HG02884 (cell line): ENCODE measurements around the gene PRSS50.

Experiments used
- ATAC-seq: cut with Tn5 transposase; IDR thresholded peaks from one replicate; pipeline ENCODE4 v1.9.1; 2021; ENCODE audit warnings: mild to moderate bottlenecking, moderate library complexity; ENCODE audit not compliant: unreplicated experiment

The PRSS50 gene

DNA sequence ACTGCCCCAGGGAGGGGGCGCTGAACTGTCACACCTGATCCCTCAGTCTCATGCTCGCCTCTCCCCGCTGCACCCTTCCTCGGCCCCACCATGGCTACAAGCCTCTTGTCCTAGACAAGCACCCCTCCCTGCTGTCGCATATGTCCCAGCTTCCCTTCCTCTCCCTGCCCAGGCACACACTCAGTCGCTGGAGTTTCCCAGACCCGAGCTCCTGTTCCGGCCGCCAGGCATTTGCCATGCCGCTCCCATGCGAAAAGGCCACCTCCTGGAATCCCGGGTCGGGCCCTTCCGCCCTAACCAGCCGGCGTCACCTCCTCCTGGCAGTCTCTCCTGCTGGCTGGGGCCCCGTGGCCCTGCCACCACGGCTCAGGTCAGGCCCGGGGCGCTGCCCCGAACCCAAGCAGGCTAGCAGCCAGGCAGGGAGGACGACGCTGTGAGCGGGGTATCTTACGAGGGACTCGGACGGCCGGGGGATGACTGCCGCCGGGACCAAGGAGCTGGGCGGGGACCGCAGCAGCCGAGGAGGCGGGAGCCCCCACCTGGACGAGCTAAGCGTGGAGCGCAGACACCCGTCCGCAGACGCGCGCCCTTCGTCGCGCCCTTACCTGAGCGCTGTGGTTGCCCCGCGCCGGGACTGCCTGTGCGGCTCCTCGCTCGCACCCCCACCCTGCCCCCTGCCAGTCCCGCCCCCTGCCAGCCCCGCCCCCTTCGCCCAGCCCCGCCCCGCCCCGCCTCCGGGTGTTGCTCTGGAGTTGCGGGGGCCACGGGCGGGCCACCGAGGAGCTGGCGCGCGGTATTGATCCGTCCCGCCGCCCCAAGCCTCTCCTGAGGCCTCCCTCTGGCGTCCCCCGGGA, 24.4 kb downstream of the PRSS50 start, which contains the start of gene ALS2CL:
ALS2CL (minus strand) TSS at position 642 of the 854 bp plus-strand sequence. CDS start 4,239 bp downstream, outside the sequence.
- ATAC-seq, result no peak

DNA sequence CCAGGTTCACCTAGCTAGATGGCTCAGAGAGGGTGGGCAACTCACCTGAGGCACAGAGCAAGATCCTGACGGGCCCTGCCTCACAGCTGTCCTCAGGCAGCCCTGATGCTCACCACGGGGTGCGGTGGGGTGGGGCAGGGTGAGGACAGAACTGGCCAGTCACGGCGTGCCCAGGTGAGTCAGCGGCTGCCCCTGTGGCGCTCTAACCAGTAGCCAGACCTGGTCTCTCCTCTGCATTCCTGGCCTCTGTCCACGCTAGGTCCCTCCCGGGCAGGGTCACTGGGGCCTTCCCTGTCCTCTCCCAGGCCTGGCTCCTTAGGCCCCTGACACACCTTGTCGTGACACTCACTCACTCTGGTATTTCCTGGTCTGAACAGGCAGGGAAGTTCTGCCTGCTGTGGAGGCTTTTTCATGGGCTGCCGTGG, 25.1 kb downstream of the PRSS50 start:
- ATAC-seq, result no peak

GRCh38 chr3:46690798-46691197, 26.9 kb downstream of the PRSS50 start:
- no peak for ATAC-seq

GRCh38 chr3:46685446-46685845, 32.2 kb downstream of the PRSS50 start:
- no peak for ATAC-seq

DNA sequence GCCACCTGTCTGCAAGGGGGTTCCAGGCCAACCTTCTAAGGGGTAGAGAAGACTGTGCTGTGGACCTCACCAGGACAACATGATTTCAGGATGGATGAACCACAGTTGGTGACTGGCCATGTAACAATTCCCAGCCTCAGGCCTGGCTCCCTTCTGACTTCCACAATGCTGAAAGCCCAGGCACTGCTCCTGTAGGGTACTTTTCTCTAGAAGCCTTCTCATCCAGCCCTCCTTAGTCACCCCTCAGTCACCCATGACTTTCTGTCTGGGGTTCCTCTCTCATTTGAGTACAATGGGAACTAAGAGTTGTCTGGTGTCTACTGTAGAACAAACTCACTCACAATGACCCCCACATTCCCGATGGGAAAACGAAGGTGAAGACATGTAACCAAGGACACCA, 32.8 kb downstream of the PRSS50 start:
- no peak for ATAC-seq

DNA sequence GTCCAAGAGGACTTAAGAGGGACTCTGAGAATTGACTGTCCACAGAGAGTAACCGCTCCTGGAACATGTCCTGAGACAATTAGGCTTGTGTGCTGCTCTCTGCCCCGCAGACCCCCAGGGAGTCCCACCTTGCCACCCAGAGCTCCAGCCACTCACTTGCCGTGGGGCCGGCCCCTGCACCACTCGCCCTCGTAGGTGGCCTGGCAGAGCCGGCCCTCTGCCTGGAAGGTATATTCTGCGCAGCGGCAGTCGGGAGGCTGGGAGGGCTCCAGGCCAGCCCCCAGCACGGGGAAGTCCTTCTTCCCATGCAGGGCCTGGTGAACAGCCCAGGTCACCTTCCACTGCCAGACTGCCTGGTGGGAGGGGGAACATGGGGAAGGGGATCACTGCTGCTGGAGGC, 34.7 kb downstream of the PRSS50 start:
- no peak for ATAC-seq

DNA sequence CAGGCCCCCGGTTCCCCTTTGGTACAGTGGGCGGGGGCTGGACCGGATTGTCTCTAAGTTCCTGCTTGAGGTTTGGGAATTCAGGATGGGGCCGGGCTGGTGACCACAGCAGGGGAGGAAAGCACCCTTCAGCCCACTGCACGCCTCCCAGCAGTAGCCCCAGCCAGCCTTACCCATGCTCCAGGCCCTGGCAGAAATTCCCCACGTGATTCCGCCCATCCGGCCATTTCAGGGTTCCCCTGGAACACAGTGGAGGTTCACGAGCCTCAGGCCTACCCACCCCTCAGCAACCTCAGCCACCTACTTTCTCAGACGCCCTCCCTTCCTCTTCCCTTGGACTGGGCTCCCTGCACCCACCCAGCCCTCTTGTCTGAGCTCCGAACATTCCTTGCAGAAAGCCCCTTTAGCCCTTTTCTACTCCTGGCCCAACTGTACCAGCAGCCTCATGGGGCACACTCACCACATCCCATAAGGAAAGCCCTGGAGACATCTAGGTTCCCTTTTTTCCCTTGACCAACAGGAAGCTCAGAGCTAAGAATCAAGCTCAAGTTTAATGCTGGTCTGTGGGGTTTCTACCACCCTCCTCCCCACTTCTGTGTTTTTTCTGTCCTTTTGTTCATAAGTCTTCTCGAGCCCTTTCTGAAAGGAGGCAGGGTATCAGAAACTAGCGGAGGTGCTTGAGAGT, 35.7 kb downstream of the PRSS50 start:
- ATAC-seq, result no peak

- no peak for ATAC-seq
Measured at GRCh38 chr3:46681387-46681786, 36.3 kb downstream of the PRSS50 start.

GRCh38 chr3:46680298-46680826, 37.3 kb downstream of the PRSS50 start:
- ATAC-seq, result no peak

DNA sequence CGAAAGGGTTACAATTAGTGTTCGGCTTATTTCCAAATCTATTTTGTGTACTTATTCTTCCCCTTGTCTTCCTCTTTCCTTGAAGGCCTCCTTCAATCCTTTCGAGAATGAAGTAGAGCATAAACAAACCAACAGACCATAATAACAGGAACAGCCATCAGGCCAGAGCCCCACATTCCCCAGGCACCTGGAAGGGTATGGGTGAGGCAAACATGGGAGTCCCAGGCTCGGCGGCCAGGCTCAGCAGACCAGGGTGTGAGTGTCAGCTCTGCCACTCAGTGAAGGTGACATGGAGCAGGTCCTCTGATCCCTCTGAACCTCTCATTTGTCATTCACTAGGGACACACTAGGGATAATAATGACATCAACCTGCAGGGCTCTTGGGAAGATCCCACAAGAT, 38.0 kb downstream of the PRSS50 start:
- no peak for ATAC-seq

DNA sequence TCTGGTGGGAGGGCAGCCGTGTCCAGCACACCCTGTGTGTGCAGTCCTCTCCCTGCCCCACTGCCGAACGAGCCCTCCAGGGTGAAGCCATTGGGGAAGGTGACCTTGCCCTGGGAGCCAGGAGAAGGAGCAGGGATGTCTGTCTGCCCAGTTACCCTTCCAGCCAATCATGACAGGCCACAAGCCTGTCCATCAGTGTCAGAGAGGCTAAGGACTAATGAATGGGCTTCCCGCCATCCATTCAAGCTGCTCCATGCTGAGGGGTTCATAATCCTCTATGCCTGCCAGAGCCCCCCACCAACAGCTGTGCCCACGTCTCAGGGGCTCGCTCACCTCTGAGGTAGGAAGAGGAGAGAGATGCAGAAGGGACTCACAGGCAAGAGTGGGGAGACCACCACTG, 39.4 kb downstream of the PRSS50 start:
- no peak for ATAC-seq

DNA sequence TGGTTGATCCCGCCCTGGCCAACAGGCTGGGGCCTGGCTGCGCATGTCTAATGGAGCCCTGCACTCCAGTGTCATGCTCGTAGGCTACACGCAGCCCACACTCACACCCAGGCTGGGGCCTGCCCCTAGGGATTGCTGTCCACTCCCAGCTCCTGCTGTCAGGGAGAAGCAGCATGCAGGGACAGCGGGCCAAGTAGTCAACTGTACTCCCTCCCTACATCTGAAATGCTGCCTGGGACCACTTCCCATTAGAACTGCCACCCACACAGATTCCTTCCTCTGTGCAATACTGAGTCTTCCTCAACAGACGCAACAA, 40.3 kb downstream of the PRSS50 start:
- ATAC-seq, result no peak

DNA sequence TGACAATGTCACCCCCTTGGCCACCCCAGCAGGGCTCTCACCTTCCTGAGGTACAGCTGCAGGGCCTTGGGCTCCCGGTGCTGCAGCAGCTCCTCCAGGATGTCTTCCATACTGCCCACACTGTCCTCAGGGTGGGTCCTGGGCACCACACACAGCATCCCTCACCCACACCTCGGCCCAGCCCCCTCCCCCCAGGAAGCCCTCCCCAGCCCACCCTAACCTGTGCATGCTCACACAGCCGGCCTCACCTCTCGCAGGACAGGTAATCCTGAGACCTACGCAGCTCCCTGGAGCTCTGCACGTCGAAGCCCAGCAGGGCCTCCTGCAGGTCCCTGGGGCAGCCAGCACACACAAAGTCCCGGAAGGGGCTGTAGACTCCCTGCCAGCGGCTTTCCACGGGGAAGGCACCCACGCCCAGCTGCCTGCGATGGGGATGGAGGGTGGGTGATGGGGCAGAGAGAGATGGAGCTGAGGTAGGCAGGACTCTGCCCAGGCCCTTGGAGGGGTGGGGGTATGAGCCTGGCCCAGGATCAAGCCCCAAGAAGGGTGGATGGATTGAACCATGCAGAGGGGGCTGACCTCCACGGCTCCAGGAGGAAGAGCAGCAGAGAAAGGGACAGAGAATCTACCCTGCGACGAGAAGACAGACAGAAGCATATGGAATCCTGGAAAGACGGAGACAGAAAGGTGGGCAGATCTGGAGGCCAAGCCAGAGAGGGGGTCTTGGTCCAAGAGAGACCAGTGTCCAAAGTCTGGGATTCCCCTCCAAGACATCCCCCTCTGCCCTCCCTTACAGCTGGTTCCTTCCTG, 40.9 kb downstream of the PRSS50 start:
- no peak for ATAC-seq

DNA sequence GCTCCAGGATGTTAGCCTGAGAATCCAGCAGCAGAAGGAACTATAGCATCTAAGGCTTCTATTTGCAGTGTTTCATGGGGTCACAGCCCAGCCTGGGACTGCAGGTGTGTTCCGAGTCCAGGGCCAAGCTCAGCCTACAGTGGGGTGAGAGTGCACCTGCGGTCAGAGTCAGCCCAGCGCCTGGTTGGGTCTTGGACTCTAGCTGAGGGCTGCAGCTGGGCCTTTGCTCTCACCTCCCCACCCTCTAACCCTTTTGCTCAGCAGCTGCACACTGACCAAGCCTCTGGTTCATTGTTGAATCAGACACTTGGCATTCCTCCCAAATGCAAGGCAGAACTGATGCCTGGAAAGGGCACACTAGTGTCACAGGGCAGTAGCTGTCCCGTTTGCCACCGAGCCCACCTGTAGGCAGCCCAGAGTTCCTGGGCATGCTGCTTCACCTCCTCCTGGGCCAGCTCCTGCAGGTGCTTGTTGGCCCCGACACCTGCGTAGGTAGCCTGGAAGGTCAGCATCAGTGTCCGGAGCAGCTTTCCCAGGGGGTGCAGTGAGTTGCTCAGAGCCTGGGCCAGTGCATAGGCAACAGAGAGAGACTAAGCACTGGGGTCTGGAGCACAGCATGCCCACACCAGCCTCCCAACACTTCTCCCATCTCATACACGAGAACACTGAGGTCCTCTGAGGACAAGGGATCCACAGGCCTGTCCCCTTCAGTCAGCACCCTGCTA, 41.7 kb downstream of the PRSS50 start:
- ATAC-seq, result no peak

- ATAC-seq, result no peak
Measured at GRCh38 chr3:46675426-46675825, 42.2 kb downstream of the PRSS50 start.

- ATAC-seq, result no peak
Measured at GRCh38 chr3:46674031-46674845, 43.4 kb downstream of the PRSS50 start.

DNA sequence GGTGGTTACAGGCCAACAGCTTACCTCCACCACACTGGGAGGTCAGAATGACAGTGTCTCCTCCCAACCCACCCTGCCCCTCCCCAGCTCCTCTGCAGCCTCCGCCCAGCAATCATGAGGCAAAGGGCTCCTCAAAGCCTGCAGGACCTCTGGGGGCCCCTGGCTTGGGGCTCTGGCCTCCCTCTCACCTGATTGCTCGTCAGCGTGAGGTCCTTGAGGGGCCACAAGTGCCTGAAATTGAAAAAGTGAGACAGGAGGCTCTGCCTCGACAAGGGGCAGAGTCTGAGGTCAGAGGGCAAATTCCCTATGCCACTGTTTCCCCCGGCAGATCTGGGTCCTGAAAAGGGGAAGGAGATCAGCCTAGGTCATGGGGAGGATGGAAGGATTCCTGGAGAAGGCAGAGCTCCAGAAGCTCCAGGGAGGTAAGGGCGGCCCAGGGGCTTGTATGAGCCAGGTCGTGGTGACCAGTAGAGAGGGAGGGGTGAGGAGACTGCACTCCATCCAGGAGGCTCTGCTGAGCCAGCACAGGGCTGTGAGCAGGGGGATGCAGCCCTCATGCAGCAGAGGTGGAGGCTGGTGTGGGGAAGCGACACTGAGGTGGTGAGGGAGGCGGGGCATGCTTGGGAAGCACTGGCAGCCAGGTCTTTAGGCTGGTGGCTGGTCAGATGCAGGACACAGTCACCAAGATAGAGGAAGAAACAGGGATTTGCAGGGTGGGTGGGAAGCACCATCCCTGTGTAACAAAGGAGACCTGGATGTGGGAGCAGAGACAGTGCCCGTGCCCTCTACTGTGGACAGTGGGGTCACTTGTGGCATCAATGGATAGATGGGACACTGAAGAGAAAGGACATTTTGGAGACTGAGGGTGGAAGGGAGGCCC, 44.3 kb downstream of the PRSS50 start:
- ATAC-seq, result no peak

DNA sequence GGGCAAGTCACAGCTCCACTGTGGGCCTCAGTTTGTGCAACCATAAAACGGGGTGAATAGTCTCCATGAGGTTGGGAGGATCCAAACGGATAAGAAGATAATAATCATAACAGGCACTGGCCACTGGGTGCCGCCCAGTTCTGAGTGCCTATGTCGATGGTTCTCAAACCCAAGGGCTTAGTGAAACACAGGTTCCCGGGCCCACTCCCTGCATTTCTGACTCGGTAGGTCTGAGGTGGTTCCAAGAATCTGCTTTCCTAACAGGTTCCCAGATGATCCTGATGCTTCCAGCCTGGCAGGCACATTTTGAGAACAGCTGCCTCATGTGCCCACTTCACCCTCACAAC, 45.3 kb downstream of the PRSS50 start:
- ATAC-seq, result no peak
